Astrocyte of the hippocampus (primary cell): ENCODE data around the gene DNAAF2.

Source experiments
- DNase-seq: peaks from one replicate; pipeline ENCODE4 v3.0.0; 2011; ENCODE audit warnings: low read depth, low spot score

The DNAAF2 gene

GRCh38 chr14:49584058-49584457 is 51.0 kb downstream of the DNAAF2 start:
- DNase-seq = no peak

GRCh38 chr14:49583629-49584028 is 51.4 kb downstream of the DNAAF2 start:
- DNase-seq = no peak

GRCh38 chr14:49582113-49582977 is 52.7 kb downstream of the DNAAF2 start:
- no peak for DNase-seq

GRCh38 chr14:49581209-49582112 is 53.6 kb downstream of the DNAAF2 start:
- no peak for DNase-seq

GRCh38 chr14:49579841-49580240 is 55.2 kb downstream of the DNAAF2 start:
- no peak for DNase-seq

GRCh38 chr14:49578141-49578540 is 56.9 kb downstream of the DNAAF2 start:
- DNase-seq = no peak
